ENCODE measurements around the gene RAI1.

The RAI1 gene

GRCh38 chr17:17700251-17700969, 19.2 kb downstream of the RAI1 start:
- DNase-seq (ENCODE audit: low read depth) = no peak

GRCh38 chr17:17701112-17701511, 19.9 kb downstream of the RAI1 start:
- DNase-seq (ENCODE audit: low read depth) = no peak

GRCh38 chr17:17701658-17702057, 20.4 kb downstream of the RAI1 start:
- DNase-seq (ENCODE audit: low read depth) = no peak

- no peak for DNase-seq (ENCODE audit: low read depth)
Measured at GRCh38 chr17:17702449-17703139, 21.3 kb downstream of the RAI1 start.

- DNase-seq (ENCODE audit: low read depth) = no peak
Measured at GRCh38 chr17:17703140-17703919, 22.1 kb downstream of the RAI1 start.

- DNase-seq (ENCODE audit: low read depth) = no peak
Measured at GRCh38 chr17:17704931-17705330, 23.7 kb downstream of the RAI1 start.

- peak; percentile 55 for DNase-seq (ENCODE audit: low read depth)
Measured at GRCh38 chr17:17706140-17707060, 25.1 kb downstream of the RAI1 start.

- no peak for DNase-seq (ENCODE audit: low read depth)
Measured at GRCh38 chr17:17708295-17708694, 27.0 kb downstream of the RAI1 start.

- no peak for DNase-seq (ENCODE audit: low read depth)
Measured at GRCh38 chr17:17708816-17709215, 27.6 kb downstream of the RAI1 start.

- DNase-seq (ENCODE audit: low read depth) = no peak
Measured at GRCh38 chr17:17709815-17710321, 28.6 kb downstream of the RAI1 start.

- no peak for DNase-seq (ENCODE audit: low read depth)
Measured at GRCh38 chr17:17710355-17710727, 29.1 kb downstream of the RAI1 start.

- peak; percentile 94 for DNase-seq (ENCODE audit: low read depth)
Measured at GRCh38 chr17:17710728-17711541, 29.7 kb downstream of the RAI1 start.

GRCh38 chr17:17711641-17712162, 30.4 kb downstream of the RAI1 start:
- DNase-seq (ENCODE audit: low read depth) = peak; percentile 54

- DNase-seq (ENCODE audit: low read depth) = peak; percentile 87
Measured at GRCh38 chr17:17712268-17712924, 31.1 kb downstream of the RAI1 start.

- peak; percentile 79 for DNase-seq (ENCODE audit: low read depth)
Measured at GRCh38 chr17:17713839-17714238, 32.6 kb downstream of the RAI1 start.

- DNase-seq (ENCODE audit: low read depth) = no peak
Measured at GRCh38 chr17:17714261-17714866, 33.1 kb downstream of the RAI1 start.

- no peak for DNase-seq (ENCODE audit: low read depth)
Measured at GRCh38 chr17:17714879-17715278, 33.6 kb downstream of the RAI1 start.

GRCh38 chr17:17716837-17717523, 35.7 kb downstream of the RAI1 start:
- DNase-seq (ENCODE audit: low read depth) = no peak

GRCh38 chr17:17718251-17718650, 37.0 kb downstream of the RAI1 start:
- no peak for DNase-seq (ENCODE audit: low read depth)

Measured in EH (cell line).